ENCODE results near the gene GRIK4. TPM values are rescaled to one million over a fixed set of nuclear protein-coding genes. Genes with fewer than 3 reads are reported as not detected.

GRIK4 gene
- polyA plus RNA-seq, 1 of the 3 experiments (the other 2 are of a cell fraction) = 0.03 TPM

GRCh38 chr11:120651396-120651795 lies 139.8 kb downstream of the GRIK4 start:
- Histone ChIP-seq H3K9me3 (no peaks in the 10 kb centered on the region), H3K27ac (ENCODE audit: low read depth in 2 of 2, low read length in 1 of 2) (no peak overlapping the region), H3F3A (replicated peaks; ENCODE audit: insufficient read depth) (no peaks in the 10 kb centered on the region), H3K79me2 (ENCODE audit: insufficient read depth) (no peaks in the 10 kb centered on the region), H3K4me1 (ENCODE audit: control insufficient read depth in 1 of 2, insufficient read depth in 2 of 2, low read depth in 1 of 2, low read length in 1 of 2) (peaks cover 0 to 8% of the 10 kb centered on the region in 2 experiments; a peak in 1 of 4 replicates), H3K36me3 (replicated peaks in 1 of 2; ENCODE audit: control insufficient read depth in 1 of 2, insufficient read depth in 2 of 2, low read length in 1 of 2) (no peaks in the 10 kb centered on the region), H2AFZ (ENCODE audit: low read depth) (no peak overlapping the region), H3K4me2 (no peak overlapping the region), H4K20me1 (ENCODE audit: insufficient read depth) (no peaks in the 10 kb centered on the region), H3K27me3 (ENCODE audit: insufficient read depth) (no peaks in the 10 kb centered on the region), H3K9me2 (no peaks in the 10 kb centered on the region), H3K9ac (no peak overlapping the region), H3K4me3 (ENCODE audit: low read depth in 2 of 2, low read length in 1 of 2) (no peak overlapping the region)
- ChIA-PET POLR2A (no interaction called here), CTCF (interaction anchor here (1.4 kb wide), 1 partner anchor 24 kb away, joined by 4 read pairs; no protein-coding TSS in a partner anchor)
- no peak for DNase-seq
- 35% methylated on average over 3 of the region's 3 CpGs for WGBS (ENCODE audit: low lambda C conversion rate)
- TF ChIP-seq FOSL2 (IDR thresholded peaks at IDR 0.05; ENCODE audit: borderline replicate concordance, low read depth) = no peak
- no peak for TF ChIP-seq GATA2 (CRISPR knock-in tag; IDR thresholded peaks at IDR 0.05)
- TF ChIP-seq RFX5 (IDR thresholded peaks at IDR 0.05; ENCODE audit: low read length) = no peak
- no peak for TF ChIP-seq USF2 (IDR thresholded peaks at IDR 0.05; ENCODE audit: borderline replicate concordance, low read depth, low read length)
- no peak for TF ChIP-seq SIN3A (IDR thresholded peaks at IDR 0.05; ENCODE audit: borderline replicate concordance, low read depth, low read length)
- TF ChIP-seq NFIC (IDR thresholded peaks at IDR 0.05; ENCODE audit: borderline replicate concordance) = no peak
- no peak for TF ChIP-seq MAX (IDR thresholded peaks at IDR 0.05; ENCODE audit: low read depth)
- TF ChIP-seq PBX3 (IDR thresholded peaks at IDR 0.05) = no peak
- no peak for TF ChIP-seq CTCF (IDR thresholded peaks at IDR 0.05)
- no peak for TF ChIP-seq FOXJ3 (CRISPR knock-in tag; IDR thresholded peaks at IDR 0.05)
- no peak for TF ChIP-seq POLR2AphosphoS5 (IDR thresholded peaks at IDR 0.05; ENCODE audit: low read depth, low read length)

- POLR2A ChIA-PET = no interaction called here
- Histone ChIP-seq H3K4me1 (ENCODE audit: control insufficient read depth in 1 of 2, insufficient read depth in 2 of 2, low read depth in 1 of 2, low read length in 1 of 2) (peaks cover 0 to 8% of the 10 kb centered on the region in 2 experiments; a peak in 1 of 4 replicates), H3K36me3 (replicated peaks in 1 of 2; ENCODE audit: control insufficient read depth in 1 of 2, insufficient read depth in 2 of 2, low read length in 1 of 2) (no peaks in the 10 kb centered on the region), H3F3A (replicated peaks; ENCODE audit: insufficient read depth) (no peaks in the 10 kb centered on the region), H3K9ac (no peak overlapping the region), H3K9me2 (no peaks in the 10 kb centered on the region), H3K4me3 (ENCODE audit: low read depth in 2 of 2, low read length in 1 of 2) (no peak overlapping the region), H2AFZ (ENCODE audit: low read depth) (no peak overlapping the region), H4K20me1 (ENCODE audit: insufficient read depth) (no peaks in the 10 kb centered on the region), H3K27ac (ENCODE audit: low read depth in 2 of 2, low read length in 1 of 2) (no peak overlapping the region), H3K27me3 (ENCODE audit: insufficient read depth) (no peaks in the 10 kb centered on the region), H3K4me2 (no peak overlapping the region), H3K9me3 (no peaks in the 10 kb centered on the region), H3K79me2 (ENCODE audit: insufficient read depth) (no peaks in the 10 kb centered on the region)
- 56% methylated on average over 6 of the region's 6 CpGs for WGBS (ENCODE audit: low lambda C conversion rate)
- CTCF ChIA-PET = interaction anchor here (1.4 kb wide), 1 partner anchor 24 kb away, joined by 4 read pairs; no protein-coding TSS in a partner anchor
- DNase-seq = no peak
- TF ChIP-seq PBX3 (IDR thresholded peaks at IDR 0.05) = no peak
- no peak for TF ChIP-seq FOXJ3 (CRISPR knock-in tag; IDR thresholded peaks at IDR 0.05)
- no peak for TF ChIP-seq TCF12 (IDR thresholded peaks at IDR 0.05)
- TF ChIP-seq ZBTB33 (IDR thresholded peaks at IDR 0.05; ENCODE audit: borderline replicate concordance, low read depth) = no peak
- no peak for TF ChIP-seq FOXM1 (IDR thresholded peaks at IDR 0.05; ENCODE audit: low read depth)
- TF ChIP-seq RAD21 (IDR thresholded peaks at IDR 0.05; ENCODE audit: low read length) = no peak
- TF ChIP-seq JUND (IDR thresholded peaks at IDR 0.05) = no peak
- no peak for TF ChIP-seq REST (IDR thresholded peaks at IDR 0.05; ENCODE audit: low read depth, low read length)
These were observed 140.3 kb downstream of the GRIK4 start for GRCh38 chr11:120651836-120652235.

All from SK-N-SH (cell line).